SH-SY5Y (cell line): ENCODE data around the gene WDCP.

Experiments
- GATA2 ChIP-seq: IDR thresholded peaks from 2 replicates; pipeline ENCODE4 v1.6.1; 2011; ENCODE audit warnings: mild to moderate bottlenecking, low read depth, low read length
- GATA3 ChIP-seq: IDR thresholded peaks from 2 replicates; pipeline ENCODE4 v1.6.1; 2011; ENCODE audit warnings: low read depth, mild to moderate bottlenecking, low read length, moderate library complexity

- TF ChIP-seq GATA2 (no peak), GATA3 (no peak)
Observed at GRCh38 chr2:24009367-24009679, 37.9 kb downstream of the WDCP start.
